ENCODE results near the gene CEP131.
A peak's percentile ranks its signal among the peaks of the same experiment; 100 is the strongest.

The CEP131 gene

GRCh38 chr17:81152288-81152828 is 70.4 kb downstream of the CEP131 start:
- Histone ChIP-seq H3K36me3 (ENCODE audit: control insufficient read depth in 1 of 2, insufficient read depth in 2 of 2, low read depth in 1 of 2, low read length in 2 of 2) (no peaks in the 10 kb centered on the region), H3K18ac (ENCODE audit: low read depth in 1 of 2, low read length in 2 of 2) (no peak overlapping the region), H3K4me3 (ENCODE audit: insufficient read depth in 1 of 2, low read depth in 1 of 2, low read length in 2 of 2) (no peak overlapping the region), H2BK12ac (ENCODE audit: low read length in 2 of 2) (no peak overlapping the region), H3K27ac (ENCODE audit: low read length, poor library complexity, severe bottlenecking) (no peak overlapping the region), H3K23ac (ENCODE audit: low read length in 2 of 2) (no peak overlapping the region), H2BK5ac (ENCODE audit: low read depth, low read length, poor library complexity, severe bottlenecking) (no peak overlapping the region), H3K4me1 (ENCODE audit: control insufficient read depth, insufficient read depth, low read depth, low read length) (peaks cover 2% of the 10 kb centered on the region), H2AFZ (ENCODE audit: low read depth, low read length) (no peak overlapping the region), H4K91ac (ENCODE audit: low read length) (no peak overlapping the region), H2BK120ac (ENCODE audit: low read depth, low read length) (no peak overlapping the region), H3K4me2 (ENCODE audit: low read length, poor library complexity, severe bottlenecking) (no peak overlapping the region), H3K79me1 (replicated peaks; ENCODE audit: low read length, poor library complexity, severe bottlenecking) (no peaks in the 10 kb centered on the region), H3K9ac (ENCODE audit: low read length) (no peak overlapping the region), H3K9me3 (ENCODE audit: control insufficient read depth, low read length) (no peaks in the 10 kb centered on the region), H4K8ac (ENCODE audit: low read length) (no peak overlapping the region), H3K4ac (ENCODE audit: low read depth in 1 of 2, low read length in 2 of 2) (no peak overlapping the region), H2AK5ac (ENCODE audit: low read length, severe bottlenecking) (no peak overlapping the region), H3K14ac (ENCODE audit: low read length in 2 of 2) (no peak overlapping the region), H3K27me3 (ENCODE audit: control insufficient read depth in 1 of 2, insufficient read depth in 1 of 2, low read length in 2 of 2) (peaks cover 32 to 45% of the 10 kb centered on the region in 2 experiments), H2BK15ac (ENCODE audit: low read depth, poor library complexity, severe bottlenecking) (no peak overlapping the region)
- WGBS: 92% methylated on average over 5 of the region's 8 CpGs
- DNase-seq: no peak

DNA sequence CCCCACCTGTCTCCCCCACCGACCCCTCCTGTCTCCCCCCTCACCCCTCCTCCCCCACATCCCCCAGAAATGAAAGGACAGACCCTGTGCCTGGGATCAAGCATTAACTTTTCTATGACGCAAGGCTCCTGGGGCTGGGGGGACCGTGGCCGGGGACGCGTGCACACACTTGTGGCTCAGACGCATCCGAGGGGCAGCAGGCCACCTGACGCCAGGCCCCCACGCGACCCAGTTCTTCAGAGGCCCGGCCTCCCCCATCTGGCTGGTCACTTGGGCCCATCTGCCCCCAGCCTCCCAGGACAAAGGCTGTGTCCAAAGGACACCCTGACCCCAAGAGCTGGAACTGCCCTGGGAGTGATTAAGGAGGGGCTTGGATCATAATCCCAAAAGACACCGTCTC is 71.5 kb downstream of the CEP131 start:
- Histone ChIP-seq H3K9me3 (ENCODE audit: control insufficient read depth, low read length) (no peaks in the 10 kb centered on the region), H3K27me3 (ENCODE audit: control insufficient read depth in 1 of 2, insufficient read depth in 1 of 2, low read length in 2 of 2) (peaks cover 32 to 45% of the 10 kb centered on the region in 2 experiments)

GRCh38 chr17:81150377-81151077 is 72.2 kb downstream of the CEP131 start:
- Histone ChIP-seq H3K4me3 (ENCODE audit: insufficient read depth in 1 of 2, low read depth in 1 of 2, low read length in 2 of 2) (no peak overlapping the region), H3K4ac (ENCODE audit: low read depth in 1 of 2, low read length in 2 of 2) (no peak overlapping the region), H3K27me3 (ENCODE audit: control insufficient read depth in 1 of 2, insufficient read depth in 1 of 2, low read length in 2 of 2) (peaks cover 32 to 49% of the 10 kb centered on the region in 2 experiments), H3K4me2 (ENCODE audit: low read length, poor library complexity, severe bottlenecking) (no peak overlapping the region), H2BK12ac (ENCODE audit: low read length in 2 of 2) (no peak overlapping the region), H3K14ac (ENCODE audit: low read length in 2 of 2) (no peak overlapping the region), H3K9ac (ENCODE audit: low read length) (no peak overlapping the region), H3K79me1 (replicated peaks; ENCODE audit: low read length, poor library complexity, severe bottlenecking) (no peaks in the 10 kb centered on the region), H2BK120ac (ENCODE audit: low read depth, low read length) (no peak overlapping the region), H2AFZ (ENCODE audit: low read depth, low read length) (no peak overlapping the region), H3K9me3 (ENCODE audit: control insufficient read depth, low read length) (no peaks in the 10 kb centered on the region), H4K91ac (ENCODE audit: low read length) (no peak overlapping the region), H3K23ac (ENCODE audit: low read length in 2 of 2) (no peak overlapping the region), H3K36me3 (ENCODE audit: control insufficient read depth in 1 of 2, insufficient read depth in 2 of 2, low read depth in 1 of 2, low read length in 2 of 2) (no peaks in the 10 kb centered on the region), H2BK5ac (ENCODE audit: low read depth, low read length, poor library complexity, severe bottlenecking) (no peak overlapping the region), H4K8ac (ENCODE audit: low read length) (no peak overlapping the region), H3K27ac (ENCODE audit: low read length, poor library complexity, severe bottlenecking) (no peak overlapping the region), H2AK5ac (ENCODE audit: low read length, severe bottlenecking) (no peak overlapping the region), H3K4me1 (ENCODE audit: control insufficient read depth, insufficient read depth, low read depth, low read length) (peaks cover 2% of the 10 kb centered on the region), H2BK15ac (ENCODE audit: low read depth, poor library complexity, severe bottlenecking) (no peak overlapping the region), H3K18ac (ENCODE audit: low read depth in 1 of 2, low read length in 2 of 2) (no peak overlapping the region)
- WGBS: 85% methylated on average over 13 of the region's 14 CpGs
- DNase-seq: no peak

More for the DNA sequence above, 71.5 kb downstream of the CEP131 start:
- 98% methylated on average over 10 of the region's 13 CpGs for WGBS
- H3K36me3 ChIP-seq (ENCODE audit: control insufficient read depth in 1 of 2, insufficient read depth in 2 of 2, low read depth in 1 of 2, low read length in 2 of 2): no peaks in the 10 kb centered on the region
- H3K9ac ChIP-seq (ENCODE audit: low read length): no peak overlapping the region
- H3K14ac ChIP-seq (ENCODE audit: low read length in 2 of 2): no peak overlapping the region
- no peak overlapping the region for H3K27ac ChIP-seq (ENCODE audit: low read length, poor library complexity, severe bottlenecking)
- no peak overlapping the region for H4K91ac ChIP-seq (ENCODE audit: low read length)
- no peak overlapping the region for H3K23ac ChIP-seq (ENCODE audit: low read length in 2 of 2)
- no peak overlapping the region for H2BK120ac ChIP-seq (ENCODE audit: low read depth, low read length)
- no peak overlapping the region for H3K4me2 ChIP-seq (ENCODE audit: low read length, poor library complexity, severe bottlenecking)
- no peak overlapping the region for H3K18ac ChIP-seq (ENCODE audit: low read depth in 1 of 2, low read length in 2 of 2)
- peaks cover 2% of the 10 kb centered on the region for H3K4me1 ChIP-seq (ENCODE audit: control insufficient read depth, insufficient read depth, low read depth, low read length)
- H3K4ac ChIP-seq (ENCODE audit: low read depth in 1 of 2, low read length in 2 of 2): no peak overlapping the region
- no peak overlapping the region for H4K8ac ChIP-seq (ENCODE audit: low read length)
- no peak overlapping the region for H2BK15ac ChIP-seq (ENCODE audit: low read depth, poor library complexity, severe bottlenecking)
- no peak for DNase-seq
- no peak overlapping the region for H2AK5ac ChIP-seq (ENCODE audit: low read length, severe bottlenecking)
- H3K79me1 ChIP-seq (replicated peaks; ENCODE audit: low read length, poor library complexity, severe bottlenecking): no peaks in the 10 kb centered on the region
- H2BK12ac ChIP-seq (ENCODE audit: low read length in 2 of 2): no peak overlapping the region
- H2BK5ac ChIP-seq (ENCODE audit: low read depth, low read length, poor library complexity, severe bottlenecking): no peak overlapping the region
- H2AFZ ChIP-seq (ENCODE audit: low read depth, low read length): no peak overlapping the region
- no peak overlapping the region for H3K4me3 ChIP-seq (ENCODE audit: insufficient read depth in 1 of 2, low read depth in 1 of 2, low read length in 2 of 2)

DNA sequence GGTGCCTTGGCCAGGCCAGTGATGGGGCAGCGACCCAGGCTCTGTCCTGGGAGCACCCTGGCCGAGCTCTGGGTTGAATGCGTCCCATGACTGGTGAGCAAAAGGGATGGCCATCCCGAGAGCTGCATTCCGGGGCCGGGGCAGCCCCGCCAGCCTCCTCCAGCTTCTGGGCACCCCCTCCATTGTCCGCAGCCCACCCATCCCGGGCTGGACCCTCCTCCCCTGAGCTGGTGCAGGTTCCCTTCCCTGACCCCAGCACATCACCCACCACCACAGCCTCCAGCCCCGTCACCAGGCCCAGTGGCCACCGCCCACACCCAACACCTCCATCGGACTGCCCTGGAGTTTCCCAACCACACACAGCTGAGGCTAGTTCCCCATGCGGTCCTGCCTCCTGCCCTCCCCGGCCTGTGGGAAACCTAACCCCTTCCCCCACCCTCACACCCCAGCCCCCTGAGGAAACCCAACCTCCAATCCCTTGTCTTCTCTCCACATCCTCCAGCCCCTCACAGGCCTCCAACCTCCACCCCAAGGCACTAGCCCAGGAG is 73.7 kb downstream of the CEP131 start:
- no peak overlapping the region for H2BK5ac ChIP-seq (ENCODE audit: low read depth, low read length, poor library complexity, severe bottlenecking)
- WGBS: 89% methylated on average over 13 of the region's 14 CpGs
- H2BK12ac ChIP-seq (ENCODE audit: low read length in 2 of 2): no peak overlapping the region
- no peak overlapping the region for H3K4me2 ChIP-seq (ENCODE audit: low read length, poor library complexity, severe bottlenecking)
- no peak overlapping the region for H3K4ac ChIP-seq (ENCODE audit: low read depth in 1 of 2, low read length in 2 of 2)
- H3K27ac ChIP-seq (ENCODE audit: low read length, poor library complexity, severe bottlenecking): no peak overlapping the region
- no peak overlapping the region for H3K23ac ChIP-seq (ENCODE audit: low read length in 2 of 2)
- H3K4me1 ChIP-seq (ENCODE audit: control insufficient read depth, insufficient read depth, low read depth, low read length): peaks cover 2% of the 10 kb centered on the region
- no peak overlapping the region for H2BK120ac ChIP-seq (ENCODE audit: low read depth, low read length)
- H3K79me1 ChIP-seq (replicated peaks; ENCODE audit: low read length, poor library complexity, severe bottlenecking): no peaks in the 10 kb centered on the region
- H2BK15ac ChIP-seq (ENCODE audit: low read depth, poor library complexity, severe bottlenecking): no peak overlapping the region
- no peak for DNase-seq
- H3K36me3 ChIP-seq (ENCODE audit: control insufficient read depth in 1 of 2, insufficient read depth in 2 of 2, low read depth in 1 of 2, low read length in 2 of 2): no peaks in the 10 kb centered on the region
- no peak overlapping the region for H3K14ac ChIP-seq (ENCODE audit: low read length in 2 of 2)
- no peak overlapping the region for H2AK5ac ChIP-seq (ENCODE audit: low read length, severe bottlenecking)
- no peak overlapping the region for H3K9ac ChIP-seq (ENCODE audit: low read length)
- H4K91ac ChIP-seq (ENCODE audit: low read length): peak overlapping the region; percentile 47
- no peak overlapping the region for H3K4me3 ChIP-seq (ENCODE audit: insufficient read depth in 1 of 2, low read depth in 1 of 2, low read length in 2 of 2)
- H3K9me3 ChIP-seq (ENCODE audit: control insufficient read depth, low read length): no peaks in the 10 kb centered on the region
- H3K18ac ChIP-seq (ENCODE audit: low read depth in 1 of 2, low read length in 2 of 2): no peak overlapping the region
- no peak overlapping the region for H2AFZ ChIP-seq (ENCODE audit: low read depth, low read length)
- peaks cover 32 to 55% of the 10 kb centered on the region in 2 experiments for H3K27me3 ChIP-seq (ENCODE audit: control insufficient read depth in 1 of 2, insufficient read depth in 1 of 2, low read length in 2 of 2)
- no peak overlapping the region for H4K8ac ChIP-seq (ENCODE audit: low read length)
